GM10248 (cell line): ENCODE results near the gene SLK.

ENCODE experiments used
- CTCF ChIA-PET: fragments of 300-600 bp; sonication (Branson Sonifier 250); formaldehyde crosslinking; extraction: SDS; loops from one replicate; lab custom pipeline; 2021; ENCODE audit warnings: antibody characterized with exemption; lab: Yijun Ruan, JAX
- POLR2A ChIA-PET: fragments of 350-650 bp; sonication (Branson Sonifier 250); formaldehyde crosslinking; extraction: SDS; loops from one replicate; lab custom pipeline; 2020; ENCODE audit warnings: antibody characterized with exemption; lab: Yijun Ruan, JAX
- DNase-seq: peaks from one replicate; pipeline ENCODE4 v3.0.0; 2012; ENCODE audit errors: extremely low spot score
- CTCF ChIP-seq: IDR thresholded peaks from 2 replicates; pipeline ENCODE4 v1.5.1; 2012; ENCODE audit warnings: mild to moderate bottlenecking, low read depth; ENCODE audit errors: extremely low read depth, missing control alignments, control extremely low read depth

The SLK gene

GRCh38 chr10:104077663-104078151, 110.8 kb downstream of the SLK start:
- ChIA-PET CTCF (interaction anchor here (1.1 to 1.6 kb wide), 2 partner anchors 190 to 219 kb away, joined by 3 to 4 read pairs; no protein-coding TSS in a partner anchor), POLR2A (no interaction called here)
- DNase-seq, result no peak
- no peak for TF ChIP-seq CTCF
